Stimulated activated CD4-positive, alpha-beta T cell treated with anti-CD3 and anti-CD28 coated beads, Interleukin-2, amount 100 ng/mL, for 24 hours (primary cell): ENCODE data around the gene ARHGEF1.
A peak's percentile ranks its signal among the peaks of the same experiment; 100 is the strongest.

Source experiments
- DNase-seq, 2 donors: peaks; one replicate each; pipeline ENCODE4 v3.0.0-alpha.2; 2020

ARHGEF1 gene

GRCh38 chr19:41883821-41884733 is 1.1 kb downstream of the ARHGEF1 start:
- DNase-seq = peak; percentile 90 to 91

GRCh38 chr19:41886761-41887710 is 4.1 kb downstream of the ARHGEF1 start:
- peak; percentile 57 to 69 for DNase-seq

- peak; percentile 87 for DNase-seq
Observed at GRCh38 chr19:41887711-41888382, 4.9 kb downstream of the ARHGEF1 start.

- DNase-seq = no peak
Observed at GRCh38 chr19:41888926-41889325, 5.9 kb downstream of the ARHGEF1 start.

- no peak for DNase-seq
Observed at GRCh38 chr19:41889896-41890295, 6.9 kb downstream of the ARHGEF1 start.

GRCh38 chr19:41890936-41891335 is 8.0 kb downstream of the ARHGEF1 start:
- DNase-seq = no peak

- DNase-seq = no peak
Observed at GRCh38 chr19:41892173-41892902, 9.4 kb downstream of the ARHGEF1 start.

- no peak for DNase-seq
Observed at GRCh38 chr19:41893899-41894298, 10.9 kb downstream of the ARHGEF1 start.

- DNase-seq = no peak
Observed at GRCh38 chr19:41894350-41894749, 11.4 kb downstream of the ARHGEF1 start.

- DNase-seq = no peak
Observed at GRCh38 chr19:41895745-41896580, 13.0 kb downstream of the ARHGEF1 start.

GRCh38 chr19:41896581-41896942 is 13.6 kb downstream of the ARHGEF1 start:
- no peak for DNase-seq

- no peak for DNase-seq
Observed at GRCh38 chr19:41897181-41897580, 14.2 kb downstream of the ARHGEF1 start.

- DNase-seq = no peak
Observed at GRCh38 chr19:41897820-41898219, 14.8 kb downstream of the ARHGEF1 start.

GRCh38 chr19:41898235-41898634 is 15.3 kb downstream of the ARHGEF1 start:
- no peak for DNase-seq

GRCh38 chr19:41901707-41902360 is 18.9 kb downstream of the ARHGEF1 start:
- no peak for DNase-seq

- no peak for DNase-seq
Observed at GRCh38 chr19:41902594-41902993, 19.6 kb downstream of the ARHGEF1 start.

- no peak for DNase-seq
Observed at GRCh38 chr19:41903193-41903953, 20.4 kb downstream of the ARHGEF1 start.

- DNase-seq = no peak
Observed at GRCh38 chr19:41904118-41904870, 21.3 kb downstream of the ARHGEF1 start.
